HepG2 (cell line): ENCODE data around the gene ATP1B2. TPM values are rescaled to one million over a fixed set of nuclear protein-coding genes. Genes with fewer than 3 reads are reported as not detected.
A peak's percentile ranks its signal among the peaks of the same experiment; 100 is the strongest.

Source experiments
- ATAC-seq: fragments of 200-7000 bp; cut with Tn5 transposase; 3 replicates; pipeline ENCODE4 v1.9.1; 2020; ENCODE audit warnings: mild to moderate bottlenecking, moderate library complexity
- BruUV-seq: library from RNA; stranded (reverse); fragments of 400-500 nt; replicated peaks from 2 replicates; lab custom pipeline; 2021; lab: Mats Ljungman, UMichigan
- CTCF ChIA-PET: fragments of 300-600 bp; formaldehyde crosslinking; extraction: SDS; loops from one replicate; lab custom pipeline; 2021; ENCODE audit warnings: low total read pairs, inconsistent platforms, low intra/inter-chr PET ratio; lab: Yijun Ruan, JAX
- POLR2A ChIA-PET: fragments of 350-600 bp; sonication (Branson Sonifier 250); formaldehyde crosslinking; loops from one replicate; lab custom pipeline; 2020; ENCODE audit warnings: antibody characterized with exemption, inconsistent platforms; lab: Yijun Ruan, JAX
- DNase-seq: peaks from one replicate; pipeline ENCODE4 v3.0.0-alpha.2; 2015; ENCODE audit warnings: low spot score
- FAIRE-seq: peaks from 3 replicates; lab custom pipeline; 2011; peaks lifted over from hg19 to GRCh38; lab: Jason Lieb, UNC
- H2AFZ ChIP-seq: one replicate; pipeline ENCODE4 v1.6.1; 2011; ENCODE audit warnings: low read length, inconsistent platforms
- H3K27ac ChIP-seq: fragments of 300-600 bp; 3 replicates; pipeline ENCODE4 v1.8.0; 2011; ENCODE audit warnings: mixed run types, mild to moderate bottlenecking, mixed read lengths, low read length, inconsistent platforms; ENCODE audit not compliant: insufficient read depth; ENCODE audit errors: extremely low read length
- H3K27me3 ChIP-seq, 2 experiments: fragments of 200-600 bp in 1 of 2; 2 replicates in 1 of 2; 3 replicates in 1 of 2; pipeline versions ENCODE4 v1.6.0 to v1.8.0; 2011; ENCODE audit warnings: low read length in 2 of 2, mild to moderate bottlenecking in 2 of 2, moderate library complexity in 2 of 2, inconsistent platforms in 1 of 2; ENCODE audit not compliant: insufficient read depth in 2 of 2, control insufficient read depth in 1 of 2
- H3K36me3 ChIP-seq, 2 experiments: fragments of 200-600 bp in 1 of 2; replicated peaks in 1 of 2; 2 replicates in 1 of 2; 3 replicates in 1 of 2; pipeline versions ENCODE4 v1.5.1 to v1.8.0; 2011; ENCODE audit warnings: low read length in 2 of 2, inconsistent platforms in 1 of 2; ENCODE audit not compliant: insufficient read depth in 2 of 2, control insufficient read depth in 1 of 2
- H3K4me1 ChIP-seq: 2 replicates; pipeline ENCODE4 v1.5.1; 2012; ENCODE audit warnings: low read length, inconsistent platforms; ENCODE audit not compliant: insufficient read depth
- H3K4me2 ChIP-seq: 2 replicates; pipeline ENCODE4 v1.6.0; 2011; ENCODE audit warnings: low read depth, low read length, inconsistent platforms
- H3K4me3 ChIP-seq, 3 experiments: fragments of 200-600 bp in 1 of 3; sonication (generic), shearing (Covaris generic) in 1 of 3; replicated peaks in 1 of 3; 2 replicates each; pipeline ENCODE4 v1.5.1; 2011 to 2016; ENCODE audit warnings: low read length in 3 of 3, inconsistent platforms in 2 of 3, low read depth in 2 of 3, mild to moderate bottlenecking in 2 of 3, control low read depth in 1 of 3, mixed read lengths in 1 of 3; ENCODE audit not compliant: insufficient read depth in 1 of 3
- H3K79me2 ChIP-seq: one replicate; pipeline ENCODE4 v1.6.1; 2011; ENCODE audit warnings: low read length, inconsistent platforms; ENCODE audit not compliant: insufficient read depth
- H3K9ac ChIP-seq: 2 replicates; pipeline ENCODE4 v1.6.0; 2011; ENCODE audit warnings: mild to moderate bottlenecking, low read depth, low read length, inconsistent platforms; ENCODE audit not compliant: insufficient read depth
- H3K9me3 ChIP-seq: 2 replicates; pipeline ENCODE4 v1.5.1; 2012; ENCODE audit warnings: mild to moderate bottlenecking, low read length
- H4K20me1 ChIP-seq: 2 replicates; pipeline ENCODE4 v1.6.0; 2011; ENCODE audit warnings: inconsistent platforms, mild to moderate bottlenecking, low read length, moderate library complexity; ENCODE audit not compliant: insufficient read depth
- SMC3 ChIP-seq: IDR thresholded peaks from 2 replicates; pipeline ENCODE4 v1.6.1; 2011; ENCODE audit warnings: low read length, improper control_type of control experiment
- STAG1 ChIP-seq: sonication (generic); formaldehyde crosslinking; IDR thresholded peaks from 2 replicates; pipeline ENCODE4 v1.4.0; 2020; ENCODE audit warnings: missing genetic modification reagents
- ZFP37 ChIP-seq: sonication (generic); formaldehyde crosslinking; IDR thresholded peaks from 2 replicates; pipeline ENCODE4 v1.4.0; 2020; ENCODE audit warnings: missing genetic modification reagents, borderline replicate concordance
- WGBS: methylation state at CpG from one replicate; pipeline ENCODE4 v1.1.6; 2017; ENCODE audit warnings: low lambda C conversion rate; 5-methylcytosine and 5-hydroxymethylcytosine counted together
- in situ Hi-C: cut with HindIII; loops from 2 replicates; pipeline ENCODE4 v1.10.0; 2017; ENCODE audit warnings: low pct_unique_long_range_greater_than_20kb; ENCODE audit not compliant: extremely low pct_ligation_motif_present
- intact Hi-C: fragments of 100-400 bp; cut with micrococcal nuclease; formaldehyde crosslinking; loops from one replicate; pipeline ENCODE4 v1.10.0; 2022; ENCODE audit not compliant: unreplicated experiment
- polyA plus RNA-seq, 8 experiments: library from polyadenylated mRNA; depleted of rRNA in 3 of 8; stranded (reverse) in 7 of 8; unstranded in 1 of 8; fragments of >200 nt; fragmentation: Illumina TruSeq in 4 of 8; extraction: Trizol in 4 of 8; gene quantifications; 2 replicates each; pipeline versions ENCODE4 v1.2.1 to v1.2.3, GENCODE V29; 2011 to 2016; ENCODE audit warnings: low read depth in 4 of 8, missing spikeins in 1 of 8, mixed read lengths in 1 of 8; ENCODE audit not compliant: insufficient read depth in 1 of 8
- total RNA-seq, 5 experiments: library from RNA; depleted of rRNA; stranded (reverse); fragments of >200 nt; fragmentation: Illumina TruSeq; extraction: Trizol; gene quantifications; 2 replicates each; pipeline ENCODE4 v1.2.3, GENCODE V29; 2016; ENCODE audit warnings: low read depth in 1 of 5
- TF ChIP-seq, protein P1 (sequence below): sonication (generic); formaldehyde crosslinking; IDR thresholded peaks from 2 replicates; pipeline ENCODE4 v1.5.0; 2020; ENCODE audit warnings: mild to moderate bottlenecking, missing genetic modification reagents, moderate library complexity
- TF ChIP-seq, protein P2 (sequence below): IDR thresholded peaks from 2 replicates; pipeline ENCODE4 v1.6.1; 2012; ENCODE audit warnings: low read depth, low read length, improper control_type of control experiment

Gene ATP1B2
- total and polyA plus RNA-seq, 2 of the 13 experiments (the other 11 are each of a cell fraction or from before 2014, with no cell fraction given) = not detected

DNA sequence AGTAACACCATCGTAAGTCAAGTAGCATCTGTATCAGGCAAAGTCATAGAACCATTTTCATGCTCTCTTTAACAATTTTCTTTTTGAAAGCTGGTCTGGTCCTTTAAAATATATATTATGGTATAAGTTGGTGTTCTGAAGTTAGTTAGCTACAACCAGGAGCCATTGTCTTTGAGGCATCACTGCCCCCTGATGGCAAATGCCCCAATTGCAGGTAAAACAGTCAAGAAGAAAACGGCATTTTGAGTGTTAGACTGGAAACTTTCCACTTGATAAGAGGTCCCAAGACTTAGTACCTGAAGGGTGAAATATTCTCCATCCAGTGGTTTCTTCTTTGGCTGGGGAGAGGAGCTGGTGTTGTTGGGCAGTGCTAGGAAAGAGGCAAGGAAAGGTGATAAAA, 22.5 kb downstream of the ATP1B2 start:
- no peak overlapping the region for H3K27ac ChIP-seq
- H3K4me1 ChIP-seq = no peaks in the 10 kb centered on the region
- no TSS peak for BruUV-seq
- in situ Hi-C loops = no loop called here
- no peaks in the 10 kb centered on the region; a peak in 1 of 5 replicates for H3K27me3 ChIP-seq
- TF ChIP-seq SMC3 = peak; percentile 20
- TF ChIP-seq STAG1 (CRISPR knock-in tag) = peak; percentile 64
- TF ChIP-seq, protein P1, sequence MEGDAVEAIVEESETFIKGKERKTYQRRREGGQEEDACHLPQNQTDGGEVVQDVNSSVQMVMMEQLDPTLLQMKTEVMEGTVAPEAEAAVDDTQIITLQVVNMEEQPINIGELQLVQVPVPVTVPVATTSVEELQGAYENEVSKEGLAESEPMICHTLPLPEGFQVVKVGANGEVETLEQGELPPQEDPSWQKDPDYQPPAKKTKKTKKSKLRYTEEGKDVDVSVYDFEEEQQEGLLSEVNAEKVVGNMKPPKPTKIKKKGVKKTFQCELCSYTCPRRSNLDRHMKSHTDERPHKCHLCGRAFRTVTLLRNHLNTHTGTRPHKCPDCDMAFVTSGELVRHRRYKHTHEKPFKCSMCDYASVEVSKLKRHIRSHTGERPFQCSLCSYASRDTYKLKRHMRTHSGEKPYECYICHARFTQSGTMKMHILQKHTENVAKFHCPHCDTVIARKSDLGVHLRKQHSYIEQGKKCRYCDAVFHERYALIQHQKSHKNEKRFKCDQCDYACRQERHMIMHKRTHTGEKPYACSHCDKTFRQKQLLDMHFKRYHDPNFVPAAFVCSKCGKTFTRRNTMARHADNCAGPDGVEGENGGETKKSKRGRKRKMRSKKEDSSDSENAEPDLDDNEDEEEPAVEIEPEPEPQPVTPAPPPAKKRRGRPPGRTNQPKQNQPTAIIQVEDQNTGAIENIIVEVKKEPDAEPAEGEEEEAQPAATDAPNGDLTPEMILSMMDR (CRISPR knock-in tag) = peak; percentile 72
- TF ChIP-seq, protein P2, sequence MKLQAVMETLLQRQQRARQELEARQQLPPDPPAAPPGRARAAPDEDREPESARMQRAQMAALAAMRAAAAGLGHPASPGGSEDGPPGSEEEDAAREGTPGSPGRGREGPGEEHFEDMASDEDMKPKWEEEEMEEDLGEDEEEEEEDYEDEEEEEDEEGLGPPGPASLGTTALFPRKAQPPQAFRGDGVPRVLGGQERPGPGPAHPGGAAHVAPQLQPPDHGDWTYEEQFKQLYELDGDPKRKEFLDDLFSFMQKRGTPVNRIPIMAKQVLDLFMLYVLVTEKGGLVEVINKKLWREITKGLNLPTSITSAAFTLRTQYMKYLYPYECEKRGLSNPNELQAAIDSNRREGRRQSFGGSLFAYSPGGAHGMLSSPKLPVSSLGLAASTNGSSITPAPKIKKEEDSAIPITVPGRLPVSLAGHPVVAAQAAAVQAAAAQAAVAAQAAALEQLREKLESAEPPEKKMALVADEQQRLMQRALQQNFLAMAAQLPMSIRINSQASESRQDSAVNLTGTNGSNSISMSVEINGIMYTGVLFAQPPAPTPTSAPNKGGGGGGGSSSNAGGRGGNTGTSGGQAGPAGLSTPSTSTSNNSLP = no peak
- no peak for TF ChIP-seq ZFP37
- no peak for FAIRE-seq
- H4K20me1 ChIP-seq = no peaks in the 10 kb centered on the region
- H3K9ac ChIP-seq = no peak overlapping the region
- no peak for ATAC-seq
- H3K36me3 ChIP-seq = peaks cover 25 to 36% of the 10 kb centered on the region in 2 experiments; a peak in 4 of 5 replicates
- intact Hi-C loops = loop anchor here (1.0 to 5.0 kb wide), 2 partner anchors 41 to 87 kb away; partner anchors contain the start of gene SHBG
- H3K9me3 ChIP-seq = peaks cover 7% of the 10 kb centered on the region; the same call in 1 of the 2 replicates
- no peak overlapping the region for H3K4me3 ChIP-seq
- DNase-seq = peak; percentile 27
- no peak overlapping the region for H3K4me2 ChIP-seq
- no peaks in the 10 kb centered on the region for H3K79me2 ChIP-seq
- ChIA-PET POLR2A (interaction anchor here (0.7 to 2.5 kb wide), 5 partner anchors 13 to 94 kb away, joined by 3 to 11 read pairs (median 3); partner anchors contain the start of genes CD68, MPDU1, SAT2 and TP53), CTCF (interaction anchor here (1.1 to 2.1 kb wide), 4 partner anchors 39 to 158 kb away, joined by 4 to 10 read pairs (median 6); no protein-coding TSS in a partner anchor)
- no peak overlapping the region for H2AFZ ChIP-seq
- WGBS = 93% methylated on average over 2 of the region's 2 CpGs
